ENCODE measurements around the gene NUP88.

DNA sequence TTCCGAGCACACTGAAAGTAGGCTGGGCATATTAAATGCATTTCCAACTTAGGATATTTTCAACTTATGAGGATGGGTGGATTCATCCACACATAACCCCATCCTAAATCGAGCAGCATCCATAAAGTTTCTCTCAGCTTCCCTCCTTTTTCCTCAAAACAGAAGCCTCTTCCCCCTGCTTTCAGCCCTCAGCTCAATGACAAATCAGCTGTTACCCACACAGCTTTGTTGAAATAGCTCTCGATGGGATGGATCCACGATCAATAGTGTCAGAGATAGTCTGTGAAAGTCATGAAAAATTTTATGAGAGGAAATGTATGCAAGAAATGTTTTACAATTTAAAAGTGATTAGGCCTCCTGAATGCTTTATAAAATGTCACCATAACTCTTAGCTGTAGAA is 46.8 kb upstream of the NUP88 start:
- TF ChIP-seq, protein P1, sequence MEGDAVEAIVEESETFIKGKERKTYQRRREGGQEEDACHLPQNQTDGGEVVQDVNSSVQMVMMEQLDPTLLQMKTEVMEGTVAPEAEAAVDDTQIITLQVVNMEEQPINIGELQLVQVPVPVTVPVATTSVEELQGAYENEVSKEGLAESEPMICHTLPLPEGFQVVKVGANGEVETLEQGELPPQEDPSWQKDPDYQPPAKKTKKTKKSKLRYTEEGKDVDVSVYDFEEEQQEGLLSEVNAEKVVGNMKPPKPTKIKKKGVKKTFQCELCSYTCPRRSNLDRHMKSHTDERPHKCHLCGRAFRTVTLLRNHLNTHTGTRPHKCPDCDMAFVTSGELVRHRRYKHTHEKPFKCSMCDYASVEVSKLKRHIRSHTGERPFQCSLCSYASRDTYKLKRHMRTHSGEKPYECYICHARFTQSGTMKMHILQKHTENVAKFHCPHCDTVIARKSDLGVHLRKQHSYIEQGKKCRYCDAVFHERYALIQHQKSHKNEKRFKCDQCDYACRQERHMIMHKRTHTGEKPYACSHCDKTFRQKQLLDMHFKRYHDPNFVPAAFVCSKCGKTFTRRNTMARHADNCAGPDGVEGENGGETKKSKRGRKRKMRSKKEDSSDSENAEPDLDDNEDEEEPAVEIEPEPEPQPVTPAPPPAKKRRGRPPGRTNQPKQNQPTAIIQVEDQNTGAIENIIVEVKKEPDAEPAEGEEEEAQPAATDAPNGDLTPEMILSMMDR (IDR thresholded peaks at IDR 0.05), result no peak
- TF ChIP-seq TCF7L2 (IDR thresholded peaks at IDR 0.05; ENCODE audit: low read depth, low read length), result no peak

Data from Panc1 (cell line).